ENCODE results near the gene GCA.

The GCA gene

GRCh38 chr2:162343824-162344616, at the start of gene GCA:
TSS of gene GCA (plus strand) at chr2:162344132. CDS start at chr2:162344249, 117 bp downstream.
- DNase-seq = peak; percentile 97 to 99

GRCh38 chr2:162295009-162295408, 48.9 kb upstream of the GCA start:
- no peak for DNase-seq

GRCh38 chr2:162297925-162298552, 45.9 kb upstream of the GCA start:
- peak in 1 of 2 donors; percentile 83 for DNase-seq

- DNase-seq = peak in 1 of 2 donors; percentile 44
Measured at GRCh38 chr2:162298669-162299335, 45.1 kb upstream of the GCA start.

- DNase-seq = no peak
Measured at GRCh38 chr2:162300266-162300665, 43.7 kb upstream of the GCA start.

- peak; percentile 48 to 78 for DNase-seq
Measured at GRCh38 chr2:162301151-162301804, 42.7 kb upstream of the GCA start.

- no peak for DNase-seq
Measured at GRCh38 chr2:162301877-162302276, 42.1 kb upstream of the GCA start.

- DNase-seq = no peak
Measured at GRCh38 chr2:162305901-162306300, 38.0 kb upstream of the GCA start.

- DNase-seq = no peak
Measured at GRCh38 chr2:162308747-162309503, 35.0 kb upstream of the GCA start.

GRCh38 chr2:162312853-162313252, 31.1 kb upstream of the GCA start:
- DNase-seq = no peak

- no peak for DNase-seq
Measured at GRCh38 chr2:162315938-162316337, 28.0 kb upstream of the GCA start.

- no peak for DNase-seq
Measured at GRCh38 chr2:162316590-162316989, 27.3 kb upstream of the GCA start.

- DNase-seq = no peak
Measured at GRCh38 chr2:162317058-162317742, 26.7 kb upstream of the GCA start.

- DNase-seq = no peak
Measured at GRCh38 chr2:162317861-162318327, 26.0 kb upstream of the GCA start.

- DNase-seq = peak; percentile 53 to 71
Measured at GRCh38 chr2:162318328-162319180, 25.4 kb upstream of the GCA start, which contains the start of gene IFIH1. TSS of gene IFIH1 (minus strand) at chr2:162318684. CDS start at chr2:162318307, 377 bp downstream.

GRCh38 chr2:162320864-162321517, 22.9 kb upstream of the GCA start:
- no peak for DNase-seq

GRCh38 chr2:162324953-162325352, 19.0 kb upstream of the GCA start:
- no peak for DNase-seq

- DNase-seq = no peak
Measured at GRCh38 chr2:162327134-162327769, 16.7 kb upstream of the GCA start.

GRCh38 chr2:162327806-162328205, 16.1 kb upstream of the GCA start:
- no peak for DNase-seq

Data from hippocampal formation (tissue), 2 donors.